ENCODE measurements around the gene CYP3A5. TPM values are rescaled to one million over a fixed set of nuclear protein-coding genes. Genes with fewer than 3 reads are reported as not detected.

Gene CYP3A5
- total and polyA plus RNA-seq, 9 of the 15 experiments (the other 6 are each of a cell fraction or from before 2014, with no cell fraction given): 0.73 to 2.8 (median 1.5) TPM

GRCh38 chr7:99693427-99694200 lies 13.8 kb upstream of the CYP3A5 start (continued):
- TF ChIP-seq ELF1 (tag; IDR thresholded peaks at IDR 0.05): no peak; the same call in 1 of the 2 replicates
- no peak for TF ChIP-seq ARHGAP35 (IDR thresholded peaks at IDR 0.05; ENCODE audit: partially characterized antibody)
- TF ChIP-seq ETV6 (IDR thresholded peaks at IDR 0.05; ENCODE audit: borderline replicate concordance in 1 of 2, low read depth in 2 of 2, low read length in 1 of 2): no peak; a peak in 1 of 4 replicates
- no peak for TF ChIP-seq ETV6 (CRISPR knock-in tag; IDR thresholded peaks at IDR 0.05; ENCODE audit: borderline replicate concordance)
- no peak for TF ChIP-seq ZNF695 (CRISPR knock-in tag; IDR thresholded peaks at IDR 0.05)
- TF ChIP-seq ZC3H8 (IDR thresholded peaks at IDR 0.05): peak; percentile 80; the same call in 1 of the 2 replicates
- peak; percentile 90; the same call in 1 of the 2 replicates for TF ChIP-seq ZNF589 (CRISPR knock-in tag; IDR thresholded peaks at IDR 0.05; ENCODE audit: low read depth)
- TF ChIP-seq KAT2B (IDR thresholded peaks at IDR 0.05; ENCODE audit: low read depth, low read length): no peak
- TF ChIP-seq HNRNPH1 (optimal IDR thresholded peaks at IDR 0.05; ENCODE audit: low read depth, low read length): no peak
- no peak for TF ChIP-seq MCM7 (IDR thresholded peaks at IDR 0.05)
- peak; percentile 46; the same call in 1 of the 2 replicates for TF ChIP-seq BRD4 (IDR thresholded peaks at IDR 0.05)
- no peak for TF ChIP-seq SFPQ (IDR thresholded peaks at IDR 0.05; ENCODE audit: low read depth, low read length)
- TF ChIP-seq ZZZ3 (IDR thresholded peaks at IDR 0.05): no peak
- peak; percentile 53; the same call in 1 of the 2 replicates for TF ChIP-seq MAFF (IDR thresholded peaks at IDR 0.05; ENCODE audit: low read length)
- TF ChIP-seq NCOA2 (IDR thresholded peaks at IDR 0.05; ENCODE audit: partially characterized antibody in 2 of 2): no peak
- peak; percentile 29; the same call in 1 of the 2 replicates for TF ChIP-seq ZNF239 (CRISPR knock-in tag; IDR thresholded peaks at IDR 0.05)
- no peak for TF ChIP-seq DDX20 (tag; IDR thresholded peaks at IDR 0.05; ENCODE audit: low read depth)
- no peak for TF ChIP-seq NONO (IDR thresholded peaks at IDR 0.05; ENCODE audit: low read depth in 2 of 2, low read length in 1 of 2)
- TF ChIP-seq ZNF644 (tag; IDR thresholded peaks at IDR 0.05; ENCODE audit: low read depth): peak; percentile 88
- peak; percentile 57; the same call in 1 of the 2 replicates for TF ChIP-seq ZHX1 (conservative IDR thresholded peaks at IDR 0.05; ENCODE audit: low read length)
- TF ChIP-seq SMAD4 (CRISPR knock-in tag; conservative IDR thresholded peaks at IDR 0.05): peak; percentile 81
- TF ChIP-seq HDAC3 (IDR thresholded peaks at IDR 0.05; ENCODE audit: borderline replicate concordance, partially characterized antibody): no peak
- no peak for TF ChIP-seq HNRNPUL1 (IDR thresholded peaks at IDR 0.05; ENCODE audit: low read length)
- TF ChIP-seq TEAD4 (IDR thresholded peaks at IDR 0.05; ENCODE audit: low read length): peak; percentile 84
- TF ChIP-seq TEAD4 (CRISPR knock-in tag; IDR thresholded peaks at IDR 0.05; ENCODE audit: borderline replicate concordance): no peak
- TF ChIP-seq ZNF354B (CRISPR knock-in tag; IDR thresholded peaks at IDR 0.05): no peak

All from K562 (cell line).